Calu3 (cell line): ENCODE data around the gene CACNA1D. TPM values are rescaled to one million over a fixed set of nuclear protein-coding genes. Genes with fewer than 3 reads are reported as not detected.
A peak's percentile ranks its signal among the peaks of the same experiment; 100 is the strongest.
"Not testable (repeated sequence)": the region's sequence is repeated elsewhere in the genome, so short reads cannot be mapped to it uniquely, and the experiment has no call there.

Experiments
- BruUV-seq: library from RNA; stranded (reverse); fragments of 400-500 nt; replicated peaks from 2 replicates; lab custom pipeline; 2021; lab: Mats Ljungman, UMichigan
- CTCF ChIA-PET: fragments of 300-600 bp; sonication (Branson Sonifier 250); formaldehyde crosslinking; loops from one replicate; lab custom pipeline; 2022; ENCODE audit warnings: antibody characterized with exemption; lab: Charles Lee
- DNase-seq: peaks from one replicate; pipeline ENCODE4 v3.0.0; 2022
- H3K27ac Mint-ChIP-seq: one replicate; pipeline ENCODE4 v1.8.0; 2022; ENCODE audit warnings: mixed read lengths; ENCODE audit not compliant: unreplicated experiment
- H3K27me3 Mint-ChIP-seq: one replicate; pipeline ENCODE4 v1.8.0; 2022; ENCODE audit warnings: mixed read lengths; ENCODE audit not compliant: unreplicated experiment
- H3K36me3 Mint-ChIP-seq: one replicate; pipeline ENCODE4 v1.8.0; 2022; ENCODE audit warnings: mild to moderate bottlenecking, moderate library complexity, mixed read lengths; ENCODE audit not compliant: insufficient read depth, unreplicated experiment
- H3K4me1 Mint-ChIP-seq: one replicate; pipeline ENCODE4 v1.8.0; 2022; ENCODE audit warnings: mild to moderate bottlenecking, low read depth, mixed read lengths; ENCODE audit not compliant: unreplicated experiment
- H3K4me3 Mint-ChIP-seq: one replicate; pipeline ENCODE4 v1.8.0; 2022; ENCODE audit warnings: mild to moderate bottlenecking, low read depth, moderate library complexity, mixed read lengths; ENCODE audit not compliant: unreplicated experiment
- H3K9me3 Mint-ChIP-seq: one replicate; pipeline ENCODE4 v1.8.0; 2022; ENCODE audit warnings: low read depth, mixed read lengths; ENCODE audit not compliant: unreplicated experiment
- intact Hi-C: fragments of 100-400 bp; cut with micrococcal nuclease; formaldehyde crosslinking; loops from one replicate; pipeline ENCODE4 v1.10.0; 2022; ENCODE audit not compliant: unreplicated experiment
- total RNA-seq: library from RNA; stranded (reverse); gene quantifications from 2 replicates; pipeline ENCODE4 v1.2.3, GENCODE V29; 2022
- TF ChIP-seq, protein P1 (sequence below): fragments of 200-600 bp; IDR thresholded peaks from one replicate; pipeline ENCODE4 v1.8.0; 2022; ENCODE audit warnings: antibody characterized with exemption; ENCODE audit not compliant: unreplicated experiment

CACNA1D gene
- total RNA-seq, 1 experiment from 2014 or later, result 48.3 TPM

DNA sequence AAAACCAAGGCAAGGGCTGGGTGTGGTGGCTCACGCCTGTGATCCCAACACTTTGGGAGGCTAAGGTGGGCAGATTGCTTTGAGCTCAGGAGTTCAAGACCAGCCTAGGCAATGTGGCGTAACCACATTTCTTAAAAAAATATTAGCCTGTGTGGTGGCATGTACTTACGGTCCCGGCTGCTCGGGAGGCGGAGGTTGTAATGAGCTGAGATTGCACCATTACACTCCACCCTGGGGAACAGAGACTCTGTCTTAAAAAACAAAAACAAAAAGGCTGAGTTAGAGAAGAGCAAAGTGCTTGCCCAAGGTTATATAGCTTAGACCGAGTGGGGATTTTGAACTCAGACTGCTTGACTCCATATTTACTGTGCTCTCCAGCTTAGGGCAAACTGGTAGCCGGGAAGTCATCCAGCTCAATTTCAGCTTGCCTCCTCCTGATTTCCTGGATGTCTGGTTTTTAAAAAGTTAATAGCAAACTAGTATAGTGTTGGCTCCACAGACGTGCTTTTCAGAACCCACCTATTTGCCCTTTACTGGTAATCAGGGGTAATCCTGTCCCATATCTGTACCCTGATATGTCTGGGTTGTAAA, 138.9 kb downstream of the CACNA1D start:
- H3K36me3 Mint-ChIP-seq, result no peaks in the 10 kb centered on the region
- peaks cover 34% of the 10 kb centered on the region for H3K4me1 Mint-ChIP-seq
- BruUV-seq, result no TSS peak
- H3K4me3 Mint-ChIP-seq, result peak overlapping the region; percentile 34
- CTCF ChIA-PET, result interaction anchor here (0.5 to 1.9 kb wide), 4 partner anchors 9 to 279 kb away, joined by 3 to 4 read pairs (median 4); no protein-coding TSS in a partner anchor
- no peak overlapping the region for H3K27ac Mint-ChIP-seq
- peak; percentile 16 for DNase-seq
- no peaks in the 10 kb centered on the region for H3K27me3 Mint-ChIP-seq
- TF ChIP-seq, protein P1, sequence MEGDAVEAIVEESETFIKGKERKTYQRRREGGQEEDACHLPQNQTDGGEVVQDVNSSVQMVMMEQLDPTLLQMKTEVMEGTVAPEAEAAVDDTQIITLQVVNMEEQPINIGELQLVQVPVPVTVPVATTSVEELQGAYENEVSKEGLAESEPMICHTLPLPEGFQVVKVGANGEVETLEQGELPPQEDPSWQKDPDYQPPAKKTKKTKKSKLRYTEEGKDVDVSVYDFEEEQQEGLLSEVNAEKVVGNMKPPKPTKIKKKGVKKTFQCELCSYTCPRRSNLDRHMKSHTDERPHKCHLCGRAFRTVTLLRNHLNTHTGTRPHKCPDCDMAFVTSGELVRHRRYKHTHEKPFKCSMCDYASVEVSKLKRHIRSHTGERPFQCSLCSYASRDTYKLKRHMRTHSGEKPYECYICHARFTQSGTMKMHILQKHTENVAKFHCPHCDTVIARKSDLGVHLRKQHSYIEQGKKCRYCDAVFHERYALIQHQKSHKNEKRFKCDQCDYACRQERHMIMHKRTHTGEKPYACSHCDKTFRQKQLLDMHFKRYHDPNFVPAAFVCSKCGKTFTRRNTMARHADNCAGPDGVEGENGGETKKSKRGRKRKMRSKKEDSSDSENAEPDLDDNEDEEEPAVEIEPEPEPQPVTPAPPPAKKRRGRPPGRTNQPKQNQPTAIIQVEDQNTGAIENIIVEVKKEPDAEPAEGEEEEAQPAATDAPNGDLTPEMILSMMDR, result no peak
- H3K9me3 Mint-ChIP-seq, result no peaks in the 10 kb centered on the region
- intact Hi-C loops, result loop anchor here (5.0 to 10.0 kb wide), 2 partner anchors 79 to 98 kb away; no protein-coding TSS in a partner anchor

DNA sequence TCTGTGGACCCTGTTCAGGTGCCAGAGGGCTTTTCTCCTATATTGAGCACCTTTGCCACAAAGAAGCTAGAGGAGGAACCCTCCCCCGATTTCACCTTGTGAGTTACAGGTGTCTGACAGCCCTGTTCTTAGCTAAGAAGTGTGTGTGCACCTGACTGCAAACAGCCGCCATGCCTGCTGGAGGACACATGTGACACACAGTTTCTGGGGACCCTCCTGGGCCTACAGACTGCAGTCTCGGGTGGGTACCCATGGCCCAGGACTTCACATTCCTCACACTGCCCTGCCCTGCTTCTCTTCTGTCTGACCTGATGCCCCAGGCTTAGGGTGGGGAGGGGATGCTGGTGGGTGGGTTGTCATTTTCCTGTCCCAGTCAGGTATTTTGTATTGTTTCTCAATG, 140.6 kb downstream of the CACNA1D start:
- Mint-ChIP-seq H3K27ac (no peak overlapping the region), H3K4me1 (peaks cover 17% of the 10 kb centered on the region), H3K27me3 (no peaks in the 10 kb centered on the region), H3K36me3 (no peaks in the 10 kb centered on the region), H3K4me3 (no peak overlapping the region), H3K9me3 (no peaks in the 10 kb centered on the region)
- BruUV-seq, result no TSS peak
- CTCF ChIA-PET, result no interaction called here
- intact Hi-C loops, result loop anchor here (10.0 kb wide), 1 partner anchor 100 kb away; no protein-coding TSS in a partner anchor
- no peak for DNase-seq
- TF ChIP-seq, protein P1, result no peak

- intact Hi-C loops, result loop anchor here (10.0 kb wide), 1 partner anchor 104 kb away; no protein-coding TSS in a partner anchor
- H3K36me3 Mint-ChIP-seq, H3K4me3 Mint-ChIP-seq, H3K27ac Mint-ChIP-seq, H3K4me1 Mint-ChIP-seq, CTCF ChIA-PET, H3K27me3 Mint-ChIP-seq, H3K9me3 Mint-ChIP-seq, BruUV-seq, DNase-seq: not testable (repeated sequence)
These were observed 144.4 kb downstream of the CACNA1D start for GRCh38 chr3:53638806-53639205.

DNA sequence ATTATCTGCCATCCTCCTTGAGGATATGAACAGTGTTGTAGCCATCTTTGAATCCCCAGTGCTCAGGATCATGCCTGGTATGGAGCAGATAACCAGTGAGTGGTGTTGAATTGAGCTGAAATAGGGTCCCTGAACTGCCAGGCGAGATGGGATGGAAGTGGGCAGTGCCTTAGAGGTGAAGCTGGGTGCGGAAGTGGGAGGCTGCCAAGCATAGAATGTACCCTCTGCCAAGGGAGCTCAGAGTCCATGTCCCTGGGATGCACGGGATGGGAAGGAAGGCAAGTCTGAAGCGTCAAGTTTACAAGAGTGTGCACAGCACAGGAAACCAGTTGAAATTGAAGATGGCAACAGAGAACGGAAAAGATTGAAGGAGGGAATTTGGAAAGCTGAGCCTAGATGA, 147.0 kb downstream of the CACNA1D start:
- CTCF ChIA-PET, result no interaction called here

More for the DNA sequence above, 147.0 kb downstream of the CACNA1D start:
- H3K27me3 Mint-ChIP-seq, result no peaks in the 10 kb centered on the region
- intact Hi-C loops, result no loop called here
- no peak for DNase-seq
- no peaks in the 10 kb centered on the region for H3K36me3 Mint-ChIP-seq
- peaks cover 24% of the 10 kb centered on the region for H3K4me1 Mint-ChIP-seq
- H3K27ac Mint-ChIP-seq, result no peak overlapping the region
- H3K9me3 Mint-ChIP-seq, result no peaks in the 10 kb centered on the region
- H3K4me3 Mint-ChIP-seq, result no peak overlapping the region
- TF ChIP-seq, protein P1, result no peak
- BruUV-seq, result no TSS peak
